A549 (cell line): ENCODE results near the gene SPSB3. TPM values are rescaled to one million over a fixed set of nuclear protein-coding genes. Genes with fewer than 3 reads are reported as not detected.

ENCODE experiments used
- ATAC-seq, 2 experiments: fragments of 200-7000 bp in 1 of 2; fragments of >200 bp in 1 of 2; cut with Nextera tagmentation in 1 of 2; cut with Tn5 transposase in 1 of 2; 3 replicates each; pipeline versions ENCODE4 v1.8.0 to v1.9.1; 2018 to 2020; ENCODE audit warnings: mild to moderate bottlenecking in 1 of 2, moderate library complexity in 1 of 2
- CTCF ChIA-PET: fragments of 300-600 bp; sonication (Branson Sonifier 250); formaldehyde crosslinking; extraction: SDS; loops from one replicate; lab custom pipeline; 2021; ENCODE audit warnings: antibody characterized with exemption, inconsistent platforms; lab: Yijun Ruan, JAX
- POLR2A ChIA-PET: fragments of 350-600 bp; formaldehyde crosslinking; extraction: SDS; loops from one replicate; lab custom pipeline; 2021; ENCODE audit warnings: antibody characterized with exemption, inconsistent platforms; lab: Yijun Ruan, JAX
- DNase-seq, 2 experiments: peaks; one replicate each; pipeline versions ENCODE4 v3.0.0 to v3.0.0-alpha.2; 2011 to 2016; ENCODE audit warnings: low read depth in 1 of 2, low spot score in 1 of 2
- FAIRE-seq: peaks from 2 replicates; lab custom pipeline; 2011; peaks lifted over from hg19 to GRCh38; lab: Jason Lieb, UNC
- H3K27ac ChIP-seq, 2 experiments: fragments of >200 bp; sonication (Bioruptor Twin); formaldehyde crosslinking; 3 replicates each; pipeline ENCODE4 v1.5.1; 2016 to 2017
- H3K4me1 ChIP-seq: fragments of >200 bp; sonication (Bioruptor Twin); formaldehyde crosslinking; 3 replicates; pipeline ENCODE4 v1.6.1; 2016
- H3K4me2 ChIP-seq: fragments of >200 bp; sonication (Bioruptor Twin); formaldehyde crosslinking; 3 replicates; pipeline ENCODE4 v1.6.1; 2016
- H3K4me3 ChIP-seq: fragments of >200 bp; sonication (Bioruptor Twin); formaldehyde crosslinking; 3 replicates; pipeline ENCODE4 v1.5.1; 2016
- H3K9me3 ChIP-seq: fragments of >200 bp; sonication (Bioruptor Twin); formaldehyde crosslinking; 3 replicates; pipeline ENCODE4 v1.6.1; 2016
- ATOH8 ChIP-seq: fragments of 250-450 bp; sonication (Bioruptor Pico); IDR thresholded peaks from 2 replicates; pipeline ENCODE4 v1.5.0; 2020; ENCODE audit warnings: low read depth, mild to moderate bottlenecking, moderate library complexity
- CBX2 ChIP-seq: fragments of 200-600 bp; sonication (generic); IDR thresholded peaks from 2 replicates; pipeline ENCODE4 v1.6.1; 2016; ENCODE audit warnings: low read depth, mild to moderate bottlenecking, borderline replicate concordance
- CBX8 ChIP-seq: fragments of 200-600 bp; sonication (generic); IDR thresholded peaks from 2 replicates; pipeline ENCODE4 v1.6.1; 2016
- CHD2 ChIP-seq: fragments of 150-350 bp; IDR thresholded peaks from 2 replicates; pipeline ENCODE4 v1.6.1; 2014; ENCODE audit warnings: low read length; ENCODE audit not compliant: partially characterized antibody
- CTCF ChIP-seq: fragments of >200 bp; sonication (Bioruptor Twin); formaldehyde crosslinking; IDR thresholded peaks from 3 replicates; pipeline ENCODE4 v1.5.1; 2016
- EHF ChIP-seq: fragments of 250-450 bp; sonication (Bioruptor Pico); IDR thresholded peaks from 2 replicates; pipeline ENCODE4 v1.5.0; 2020; ENCODE audit warnings: mild to moderate bottlenecking
- EP300 ChIP-seq, 2 experiments: fragments of >200 bp; sonication (Bioruptor Twin); formaldehyde crosslinking; IDR thresholded peaks; 2 replicates in 1 of 2; 3 replicates in 1 of 2; pipeline ENCODE4 v1.6.1; 2016 to 2017
- FOXS1 ChIP-seq: fragments of 250-450 bp; sonication (Bioruptor Pico); IDR thresholded peaks from 2 replicates; pipeline ENCODE4 v1.5.0; 2020; ENCODE audit warnings: mild to moderate bottlenecking, moderate library complexity
- GATA3 ChIP-seq: IDR thresholded peaks from 2 replicates; pipeline ENCODE4 v1.6.1; 2012; ENCODE audit warnings: borderline replicate concordance
- HDAC2 ChIP-seq: fragments of 200-600 bp; sonication (generic); IDR thresholded peaks from 2 replicates; pipeline ENCODE4 v1.6.1; 2016
- HOXB5 ChIP-seq: fragments of 250-450 bp; sonication (Bioruptor Pico); IDR thresholded peaks from 2 replicates; pipeline ENCODE4 v1.5.0; 2020; ENCODE audit warnings: mild to moderate bottlenecking, moderate library complexity
- KDM5A ChIP-seq: fragments of 200-600 bp; sonication (generic); IDR thresholded peaks from 2 replicates; pipeline ENCODE4 v1.6.1; 2016; ENCODE audit warnings: antibody characterized with exemption, mild to moderate bottlenecking
- PBX3 ChIP-seq: IDR thresholded peaks from 2 replicates; pipeline ENCODE4 v1.6.1; 2012
- PHF8 ChIP-seq: fragments of 200-600 bp; sonication (generic); IDR thresholded peaks from 2 replicates; pipeline ENCODE4 v1.6.1; 2016; ENCODE audit warnings: low read depth, mild to moderate bottlenecking, antibody characterized with exemption, moderate library complexity, borderline replicate concordance
- POLR2AphosphoS2 ChIP-seq: conservative IDR thresholded peaks from 2 replicates; pipeline ENCODE4 v1.6.1; 2012; ENCODE audit warnings: low read length, improper control_type of control experiment, inconsistent platforms
- RAD21 ChIP-seq, 2 experiments: fragments of >200 bp in 1 of 2; sonication (Bioruptor Twin) in 1 of 2; formaldehyde crosslinking in 1 of 2; IDR thresholded peaks in 1 of 2; conservative IDR thresholded peaks in 1 of 2; 2 replicates in 1 of 2; 3 replicates in 1 of 2; pipeline ENCODE4 v1.6.1; 2012 to 2018; ENCODE audit warnings: inconsistent platforms in 1 of 2
- RARB ChIP-seq: fragments of 250-450 bp; sonication (Bioruptor Pico); IDR thresholded peaks from 2 replicates; pipeline ENCODE4 v1.8.0; 2021; ENCODE audit warnings: mild to moderate bottlenecking, moderate library complexity
- REST ChIP-seq: fragments of 200-600 bp; sonication (generic); IDR thresholded peaks from 2 replicates; pipeline ENCODE4 v1.6.1; 2016; ENCODE audit warnings: antibody characterized with exemption, mild to moderate bottlenecking, moderate library complexity
- RNF2 ChIP-seq: fragments of 200-600 bp; sonication (generic); IDR thresholded peaks from 2 replicates; pipeline ENCODE4 v1.6.1; 2016; ENCODE audit warnings: low read depth, mild to moderate bottlenecking, antibody characterized with exemption, moderate library complexity, borderline replicate concordance
- SREBF2 ChIP-seq: fragments of 450-650 bp; IDR thresholded peaks from 2 replicates; pipeline ENCODE4 v1.6.1; 2014; ENCODE audit warnings: mild to moderate bottlenecking, moderate library complexity
- TP53 ChIP-seq: fragments of 250-450 bp; sonication (Bioruptor Pico); IDR thresholded peaks from 2 replicates; pipeline ENCODE4 v1.5.0; 2021; ENCODE audit warnings: mild to moderate bottlenecking, moderate library complexity
- USF2 ChIP-seq: fragments of 450-650 bp; IDR thresholded peaks from 2 replicates; pipeline ENCODE4 v1.6.1; 2014; ENCODE audit warnings: antibody characterized with exemption
- ZFP36 ChIP-seq: fragments of 450-650 bp; IDR thresholded peaks from 2 replicates; pipeline ENCODE4 v1.6.1; 2014; ENCODE audit warnings: borderline replicate concordance; ENCODE audit not compliant: partially characterized antibody
- ZNF302 ChIP-seq: fragments of 250-450 bp; sonication (Bioruptor Pico); IDR thresholded peaks from 2 replicates; pipeline ENCODE4 v1.9.0; 2021; ENCODE audit warnings: inconsistent platforms, mild to moderate bottlenecking, moderate library complexity
- WGBS: methylation state at CpG from one replicate; pipeline ENCODE4 v1.1.6; 2017; ENCODE audit errors: missing lambda C conversion rate; 5-methylcytosine and 5-hydroxymethylcytosine counted together
- polyA plus RNA-seq, 4 experiments: library from polyadenylated mRNA; depleted of rRNA in 3 of 4; stranded (reverse); fragments of >200 nt; fragmentation: RNase III in 1 of 4; extraction: RNeasy Plus Mini Kit Qiagen cat#74134 plus additional on column Dnase treatment in 1 of 4; gene quantifications; 2 replicates in 3 of 4; 3 replicates in 1 of 4; pipeline ENCODE4 v1.2.3, GENCODE V29; 2011 to 2017

Gene SPSB3
- polyA plus RNA-seq, 2 of the 4 experiments (the other 2 are of a cell fraction) = 9.2 to 14.6 TPM

- TF ChIP-seq REST (no peak), CHD2 (no peak), HOXB5 (no peak), ZNF302 (CRISPR knock-in tag) (no peak), KDM5A (no peak), CTCF (no peak)
Observed at GRCh38 chr16:1817716-1818115, 35.3 kb upstream of the SPSB3 start (continued).

- POLR2A ChIA-PET = interaction anchor here (1.7 kb wide), 1 partner anchor 148 kb away, joined by 4 read pairs; the partner anchor contains the start of gene RPS2
- 91% methylated on average over 9 of the region's 9 CpGs for WGBS
- Histone ChIP-seq H3K4me1 (peaks cover 10% of the 10 kb centered on the region; the same call in 1 of the 3 replicates), H3K9me3 (no peaks in the 10 kb centered on the region), H3K27ac (no peak overlapping the region), H3K4me3 (no peak overlapping the region), H3K4me2 (no peak overlapping the region)
- CTCF ChIA-PET = no interaction called here
- DNase-seq (no peak), FAIRE-seq (no peak), ATAC-seq (no peak)
- no peak for TF ChIP-seq REST
- no peak for TF ChIP-seq RNF2
- no peak for TF ChIP-seq CBX2
- TF ChIP-seq EP300 (IDR thresholded peaks at IDR 0.05) = no peak
- TF ChIP-seq ATOH8 (CRISPR knock-in tag) = no peak
- TF ChIP-seq EHF (CRISPR knock-in tag) = no peak
- TF ChIP-seq SREBF2 = no peak
- no peak for TF ChIP-seq ZFP36
- TF ChIP-seq TP53 (CRISPR knock-in tag) = no peak
- TF ChIP-seq POLR2AphosphoS2 = no peak
- no peak for TF ChIP-seq RARB (CRISPR knock-in tag)
- TF ChIP-seq PHF8 = no peak
- no peak for TF ChIP-seq CBX8
- no peak for TF ChIP-seq RAD21 (conservative IDR thresholded peaks at IDR 0.05 in 1 of 2, IDR thresholded peaks at IDR 0.05 in 1 of 2)
- TF ChIP-seq USF2 = no peak
- TF ChIP-seq GATA3 = no peak
- TF ChIP-seq PBX3 = no peak
- no peak for TF ChIP-seq HDAC2
- no peak for TF ChIP-seq FOXS1 (CRISPR knock-in tag)
Observed at GRCh38 chr16:1817276-1817589, 34.9 kb upstream of the SPSB3 start.
